Smooth muscle cell (in vitro differentiated cells): ENCODE measurements around the gene NCOR2. TPM values are rescaled to one million over a fixed set of nuclear protein-coding genes. Genes with fewer than 3 reads are reported as not detected.

Experiments
- DNase-seq: peaks from one replicate; lab custom pipeline; 2025; ENCODE audit not compliant: unreplicated experiment; lab: John Stamatoyannopoulos, UW
- H2AFZ ChIP-seq: fragments of 200-600 bp; sonication (generic); 2 replicates; pipeline ENCODE4 v1.6.0; 2016; ENCODE audit warnings: antibody characterized with exemption, low read depth, mild to moderate bottlenecking
- H3F3A ChIP-seq: fragments of 200-600 bp; sonication (generic); 2 replicates; pipeline ENCODE4 v1.6.0; 2017; ENCODE audit warnings: antibody characterized with exemption, low read depth
- H3K27ac ChIP-seq: fragments of 200-600 bp; sonication (generic); 2 replicates; pipeline ENCODE4 v1.5.1; 2016; ENCODE audit warnings: low read depth, mild to moderate bottlenecking
- H3K27me3 ChIP-seq: fragments of 200-600 bp; sonication (generic); 2 replicates; pipeline ENCODE4 v1.6.1; 2016; ENCODE audit warnings: low read depth, mild to moderate bottlenecking
- H3K36me3 ChIP-seq: fragments of 200-600 bp; sonication (generic); 2 replicates; pipeline ENCODE4 v1.5.1; 2016; ENCODE audit warnings: low read depth
- H3K4me1 ChIP-seq: fragments of 200-600 bp; sonication (generic); 2 replicates; pipeline ENCODE4 v1.5.1; 2016; ENCODE audit warnings: low read depth
- H3K4me2 ChIP-seq: fragments of 200-600 bp; sonication (generic); 2 replicates; pipeline ENCODE4 v1.6.0; 2016; ENCODE audit warnings: mild to moderate bottlenecking
- H3K4me3 ChIP-seq: fragments of 200-600 bp; sonication (generic); 2 replicates; pipeline ENCODE4 v1.5.1; 2016; ENCODE audit warnings: mild to moderate bottlenecking
- H3K79me2 ChIP-seq: fragments of 200-600 bp; sonication (generic); 2 replicates; pipeline ENCODE4 v1.6.0; 2016; ENCODE audit warnings: low read depth, mild to moderate bottlenecking
- H3K9ac ChIP-seq: fragments of 200-600 bp; sonication (generic); 2 replicates; pipeline ENCODE4 v1.6.0; 2016; ENCODE audit warnings: low read depth
- H3K9me3 ChIP-seq: fragments of 200-600 bp; sonication (generic); replicated peaks from 2 replicates; pipeline ENCODE4 v1.5.1; 2016; ENCODE audit warnings: low read depth
- H4K20me1 ChIP-seq: fragments of 200-600 bp; sonication (generic); 2 replicates; pipeline ENCODE4 v1.6.0; 2016; ENCODE audit warnings: low read depth
- WGBS: methylation state at CpG from one replicate; pipeline ENCODE4 v1.1.7; 2016; ENCODE audit warnings: low lambda C conversion rate; 5-methylcytosine and 5-hydroxymethylcytosine counted together
- polyA plus RNA-seq: library from polyadenylated mRNA; unstranded; fragments of >200 nt; fragmentation: Nextera tagmentation; extraction: Ambion mirVana; gene quantifications from 2 replicates; pipeline ENCODE4 v1.2.1, GENCODE V29; 2016
- total RNA-seq: library from RNA; depleted of rRNA; stranded (reverse); fragments of >200 nt; gene quantifications from 2 replicates; pipeline ENCODE4 v1.2.3, GENCODE V29; 2014
- TF ChIP-seq, protein P1 (sequence below): fragments of 200-600 bp; sonication (generic); IDR thresholded peaks from 2 replicates; pipeline ENCODE4 v1.5.1; 2017; ENCODE audit warnings: borderline replicate concordance, mild to moderate bottlenecking, antibody characterized with exemption; ENCODE audit not compliant: insufficient read depth, poor library complexity, severe bottlenecking

Gene NCOR2
- total and polyA plus RNA-seq, 2 experiments from 2014 or later, result 64.1 to 164 TPM

DNA sequence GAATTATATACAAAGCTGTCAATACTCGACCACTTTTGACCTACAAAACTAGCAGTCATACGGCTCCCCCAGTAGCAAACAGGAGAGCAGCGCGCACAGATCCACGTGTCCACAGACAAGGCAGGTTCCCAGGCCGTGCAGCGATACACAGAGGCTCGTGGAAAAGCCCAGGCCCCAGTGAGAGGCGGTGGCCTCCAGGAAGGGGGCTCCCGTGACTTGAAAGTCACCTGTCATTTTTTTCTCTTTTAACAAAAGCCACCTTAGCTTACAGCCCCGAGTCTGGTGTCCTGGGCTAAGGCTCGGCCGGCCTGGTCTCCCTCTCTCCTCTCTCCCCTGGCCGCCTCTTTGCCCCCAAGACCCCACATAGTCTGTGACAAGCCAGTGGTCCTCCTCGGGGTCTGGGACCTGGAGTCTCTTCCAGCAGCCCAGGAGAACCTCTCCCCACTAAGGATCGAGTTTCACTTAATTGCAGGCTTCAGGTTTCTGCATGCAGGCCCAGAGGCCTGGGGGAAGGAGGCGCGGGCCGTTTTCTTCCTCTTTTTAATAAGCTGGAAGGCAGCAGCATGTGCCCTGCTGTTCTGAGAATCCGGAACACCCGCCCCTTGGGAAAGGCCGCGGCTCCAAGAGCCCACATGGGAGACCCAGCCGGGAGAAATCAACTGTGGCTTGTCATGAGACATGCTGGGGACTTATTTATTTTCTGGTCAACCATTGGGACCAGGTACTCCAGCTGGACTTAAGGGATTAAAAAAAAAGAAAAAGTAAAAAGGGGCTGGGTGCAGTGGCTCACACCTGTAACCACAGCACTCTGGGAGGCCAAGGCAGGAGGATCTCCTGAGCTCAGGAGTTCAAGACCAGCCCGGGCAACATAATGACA lies 15.9 kb downstream of the NCOR2 start:
- Histone ChIP-seq H3K27me3 (no peaks in the 10 kb centered on the region), H4K20me1 (peaks cover 100% of the 10 kb centered on the region), H2AFZ (no peak overlapping the region), H3K36me3 (no peaks in the 10 kb centered on the region), H3K9ac (no peak overlapping the region), H3K27ac (peak overlapping the region; percentile 97), H3F3A (peaks cover 28% of the 10 kb centered on the region), H3K4me1 (peaks cover 30% of the 10 kb centered on the region), H3K4me3 (no peak overlapping the region), H3K4me2 (peak overlapping the region; percentile 73), H3K9me3 (no peaks in the 10 kb centered on the region), H3K79me2 (peaks cover 96% of the 10 kb centered on the region)
- 34% methylated on average over 25 of the region's 25 CpGs for WGBS
- TF ChIP-seq, protein P1, sequence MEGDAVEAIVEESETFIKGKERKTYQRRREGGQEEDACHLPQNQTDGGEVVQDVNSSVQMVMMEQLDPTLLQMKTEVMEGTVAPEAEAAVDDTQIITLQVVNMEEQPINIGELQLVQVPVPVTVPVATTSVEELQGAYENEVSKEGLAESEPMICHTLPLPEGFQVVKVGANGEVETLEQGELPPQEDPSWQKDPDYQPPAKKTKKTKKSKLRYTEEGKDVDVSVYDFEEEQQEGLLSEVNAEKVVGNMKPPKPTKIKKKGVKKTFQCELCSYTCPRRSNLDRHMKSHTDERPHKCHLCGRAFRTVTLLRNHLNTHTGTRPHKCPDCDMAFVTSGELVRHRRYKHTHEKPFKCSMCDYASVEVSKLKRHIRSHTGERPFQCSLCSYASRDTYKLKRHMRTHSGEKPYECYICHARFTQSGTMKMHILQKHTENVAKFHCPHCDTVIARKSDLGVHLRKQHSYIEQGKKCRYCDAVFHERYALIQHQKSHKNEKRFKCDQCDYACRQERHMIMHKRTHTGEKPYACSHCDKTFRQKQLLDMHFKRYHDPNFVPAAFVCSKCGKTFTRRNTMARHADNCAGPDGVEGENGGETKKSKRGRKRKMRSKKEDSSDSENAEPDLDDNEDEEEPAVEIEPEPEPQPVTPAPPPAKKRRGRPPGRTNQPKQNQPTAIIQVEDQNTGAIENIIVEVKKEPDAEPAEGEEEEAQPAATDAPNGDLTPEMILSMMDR, result no peak
- DNase-seq, result no peak

DNA sequence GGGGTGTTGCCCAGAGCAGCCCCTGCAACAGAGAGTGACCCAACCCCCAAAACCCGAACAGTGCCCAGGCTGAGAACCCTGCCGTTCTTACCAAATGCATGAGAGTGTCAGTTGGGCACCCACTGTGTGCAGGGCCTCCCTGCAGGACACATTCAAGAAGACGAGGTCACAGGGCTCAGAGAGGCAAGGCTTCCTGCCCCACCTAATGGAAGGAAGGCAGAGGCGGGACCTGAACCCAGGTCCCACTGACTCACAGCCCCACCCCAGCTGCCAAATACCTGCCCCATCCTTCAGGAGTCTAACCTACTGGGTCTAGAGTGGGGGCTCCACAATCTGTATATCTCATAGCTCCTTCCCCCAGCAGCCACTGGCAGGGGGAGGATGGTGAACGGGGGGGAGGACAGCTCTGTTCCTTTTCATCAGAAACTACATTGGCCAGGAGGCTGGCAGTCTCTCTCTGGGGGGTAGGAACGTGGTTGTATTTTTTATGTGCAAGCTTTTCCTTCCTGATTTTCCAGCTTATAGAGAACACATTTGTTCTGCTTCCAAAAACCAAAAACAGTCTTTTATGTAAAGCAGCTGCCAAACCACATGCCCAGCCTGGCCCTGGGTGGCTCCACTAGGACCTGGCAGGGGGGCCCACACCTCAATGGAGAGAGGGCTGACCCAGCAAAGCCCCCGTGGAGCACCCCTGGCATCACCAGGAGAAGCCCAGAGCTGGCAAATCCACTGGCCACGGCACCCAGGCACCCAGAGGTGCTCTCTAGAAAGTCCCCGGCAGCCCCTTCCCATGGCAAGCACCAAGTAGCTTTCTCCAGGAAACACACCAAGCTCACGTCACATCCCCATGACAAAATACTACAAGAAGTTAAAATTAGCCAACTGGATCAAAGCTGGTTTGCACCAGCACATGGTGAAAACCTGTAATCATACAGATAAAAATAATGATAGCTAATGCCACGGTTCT lies 17.0 kb downstream of the NCOR2 start:
- Histone ChIP-seq H3K4me1 (peaks cover 32% of the 10 kb centered on the region), H3K27me3 (no peaks in the 10 kb centered on the region), H3K79me2 (peaks cover 93% of the 10 kb centered on the region), H3F3A (peaks cover 28% of the 10 kb centered on the region), H3K9ac (no peak overlapping the region), H3K4me3 (no peak overlapping the region), H3K4me2 (peak overlapping the region; percentile 73), H4K20me1 (peaks cover 100% of the 10 kb centered on the region), H3K36me3 (no peaks in the 10 kb centered on the region), H3K9me3 (no peaks in the 10 kb centered on the region), H2AFZ (no peak overlapping the region), H3K27ac (peak overlapping the region; percentile 97)
- 57% methylated on average over 10 of the region's 11 CpGs for whole genome bisulfite sequencing
- no peak for DNase-seq
- TF ChIP-seq, protein P1, result no peak

DNA sequence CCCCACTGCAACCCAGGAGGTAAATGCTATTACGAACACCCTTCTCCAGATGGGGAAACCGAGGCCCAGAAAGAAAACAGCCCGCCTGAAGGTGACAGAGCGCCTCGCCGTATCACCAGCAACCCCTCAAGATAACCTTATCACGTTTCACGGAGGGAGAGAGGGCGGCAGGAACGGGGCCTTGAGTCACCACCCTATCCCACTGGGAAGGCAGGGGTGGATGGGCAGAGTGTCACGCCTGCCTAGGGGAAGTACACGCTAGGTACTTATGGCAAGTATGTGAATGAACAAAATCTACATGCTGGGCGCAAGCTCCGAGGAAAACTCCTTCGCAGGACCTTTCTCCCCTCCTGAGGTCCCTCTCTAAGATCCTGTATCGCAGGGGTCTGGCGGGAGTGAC lies 17.8 kb downstream of the NCOR2 start:
- no peaks in the 10 kb centered on the region for H3K9me3 ChIP-seq
- peaks cover 40% of the 10 kb centered on the region for H3K4me1 ChIP-seq
- peak overlapping the region; percentile 73 for H3K4me2 ChIP-seq
- peak overlapping the region; percentile 97 for H3K27ac ChIP-seq
- H4K20me1 ChIP-seq, result peaks cover 100% of the 10 kb centered on the region
- TF ChIP-seq, protein P1, result no peak
- DNase-seq, result peak; percentile 41
- H3K79me2 ChIP-seq, result peaks cover 93% of the 10 kb centered on the region
- H2AFZ ChIP-seq, result no peak overlapping the region
- H3K36me3 ChIP-seq, result no peaks in the 10 kb centered on the region
- 53% methylated on average over 17 of the region's 17 CpGs for WGBS
- H3F3A ChIP-seq, result peaks cover 28% of the 10 kb centered on the region
- H3K4me3 ChIP-seq, result no peak overlapping the region
- peak overlapping the region; percentile 77 for H3K9ac ChIP-seq
- no peaks in the 10 kb centered on the region for H3K27me3 ChIP-seq
